HEK293 (cell line): ENCODE results near the gene TGFB1.

Experiments
- CTCF ChIA-PET: fragments of 350-600 bp; formaldehyde crosslinking; extraction: SDS; loops from one replicate; lab custom pipeline; 2021; ENCODE audit warnings: antibody characterized with exemption; lab: Yijun Ruan, JAX
- POLR2A ChIA-PET: fragments of 300-600 bp; formaldehyde crosslinking; extraction: SDS; loops from one replicate; lab custom pipeline; 2020; ENCODE audit warnings: antibody characterized with exemption, inconsistent platforms; lab: Yijun Ruan, JAX
- H3K27ac ChIP-seq: fragments of 200-500 bp; sonication (Bioruptor generic); 2 replicates; pipeline ENCODE4 v1.5.1; 2014; ENCODE audit warnings: low read depth, low read length, control low read depth, inconsistent platforms; ENCODE audit errors: extremely low read depth
- H3K36me3 ChIP-seq, 2 experiments: fragments of 200-500 bp in 1 of 2; sonication (Bioruptor generic) in 1 of 2; 1 replicate in 1 of 2; 2 replicates in 1 of 2; pipeline ENCODE4 v1.5.1; 2014 to 2017; ENCODE audit warnings: inconsistent platforms in 2 of 2, low read length in 2 of 2; ENCODE audit not compliant: control insufficient read depth in 2 of 2, insufficient read depth in 1 of 2
- H3K4me1 ChIP-seq: fragments of 200-500 bp; sonication (Bioruptor generic); 2 replicates; pipeline ENCODE4 v1.5.1; 2014; ENCODE audit warnings: mild to moderate bottlenecking, low read length, inconsistent platforms; ENCODE audit not compliant: control insufficient read depth, insufficient read depth
- H3K4me3 ChIP-seq: 2 replicates; pipeline ENCODE4 v1.5.1; 2011; ENCODE audit warnings: low read depth, mild to moderate bottlenecking, control low read depth, low read length, moderate library complexity
- H3K9me3 ChIP-seq: fragments of 200-500 bp; sonication (Bioruptor generic); 2 replicates; pipeline ENCODE4 v1.5.1; 2014; ENCODE audit warnings: low read depth, low read length, inconsistent platforms; ENCODE audit not compliant: control insufficient read depth, insufficient read depth
- GLI2 ChIP-seq: fragments of 450-650 bp; formaldehyde crosslinking; IDR thresholded peaks from 2 replicates; pipeline ENCODE4; 2017; ENCODE audit warnings: missing biosample characterization, missing genetic modification characterization, low read depth, borderline replicate concordance
- GLIS1 ChIP-seq: fragments of 450-650 bp; formaldehyde crosslinking; IDR thresholded peaks from 2 replicates; pipeline ENCODE4 v1.5.1; 2016; ENCODE audit warnings: missing biosample characterization, missing genetic modification characterization
- GLIS2 ChIP-seq: fragments of 450-650 bp; formaldehyde crosslinking; IDR thresholded peaks from 2 replicates; pipeline ENCODE4 v1.5.1; 2016; ENCODE audit warnings: missing biosample characterization, missing genetic modification characterization
- HOXA7 ChIP-seq: sonication (generic); formaldehyde crosslinking; IDR thresholded peaks from 2 replicates; pipeline ENCODE4 v1.8.1; 2022; ENCODE audit warnings: missing genetic modification reagents, borderline replicate concordance
- KLF10 ChIP-seq: fragments of 450-650 bp; IDR thresholded peaks from 2 replicates; pipeline ENCODE4 v1.5.1; 2018; ENCODE audit warnings: missing biosample characterization, mild to moderate bottlenecking, missing genetic modification characterization
- PRDM6 ChIP-seq: fragments of 450-650 bp; formaldehyde crosslinking; IDR thresholded peaks from 2 replicates; pipeline ENCODE4 v1.5.1; 2017; ENCODE audit warnings: missing biosample characterization, missing genetic modification characterization
- SCRT1 ChIP-seq: fragments of 450-650 bp; formaldehyde crosslinking; IDR thresholded peaks from 2 replicates; pipeline ENCODE4 v1.5.1; 2016; ENCODE audit warnings: missing biosample characterization, missing genetic modification characterization, borderline replicate concordance
- SETDB1 ChIP-seq: IDR thresholded peaks from one replicate; pipeline ENCODE4 v1.6.1; 2017; ENCODE audit warnings: mild to moderate bottlenecking, low read length, moderate library complexity, mixed read lengths; ENCODE audit not compliant: insufficient read length
- ZBTB8A ChIP-seq: fragments of 450-650 bp; formaldehyde crosslinking; IDR thresholded peaks from 2 replicates; pipeline ENCODE4 v1.5.1; 2016; ENCODE audit warnings: missing biosample characterization, missing genetic modification characterization
- ZEB2 ChIP-seq: fragments of 450-650 bp; formaldehyde crosslinking; IDR thresholded peaks from 2 replicates; pipeline ENCODE4 v1.5.1; 2016; ENCODE audit warnings: missing biosample characterization, missing genetic modification characterization
- ZNF10 ChIP-seq: fragments of 450-650 bp; formaldehyde crosslinking; IDR thresholded peaks from 2 replicates; pipeline ENCODE4 v1.5.1; 2017; ENCODE audit warnings: missing biosample characterization, missing genetic modification characterization
- ZNF148 ChIP-seq: fragments of 450-650 bp; formaldehyde crosslinking; IDR thresholded peaks from 2 replicates; pipeline ENCODE4 v1.5.0; 2017; ENCODE audit warnings: missing biosample characterization, missing genetic modification characterization, borderline replicate concordance
- ZNF19 ChIP-seq: fragments of 450-650 bp; formaldehyde crosslinking; IDR thresholded peaks from 2 replicates; pipeline ENCODE4; 2016; ENCODE audit warnings: missing biosample characterization, missing genetic modification characterization, low read depth
- ZNF2 ChIP-seq: fragments of 450-650 bp; formaldehyde crosslinking; IDR thresholded peaks from 2 replicates; pipeline ENCODE4 v1.5.1; 2016; ENCODE audit warnings: missing biosample characterization, missing genetic modification characterization
- ZNF239 ChIP-seq: fragments of 450-650 bp; formaldehyde crosslinking; IDR thresholded peaks from 2 replicates; pipeline ENCODE4 v1.5.1; 2016; ENCODE audit warnings: missing biosample characterization, missing genetic modification characterization
- ZNF521 ChIP-seq: fragments of 450-650 bp; formaldehyde crosslinking; IDR thresholded peaks from 2 replicates; pipeline ENCODE4 v1.5.1; 2017; ENCODE audit warnings: missing biosample characterization, mild to moderate bottlenecking, missing genetic modification characterization
- ZNF549 ChIP-seq: fragments of 450-650 bp; IDR thresholded peaks from 2 replicates; pipeline ENCODE4 v1.5.1; 2018; ENCODE audit warnings: missing biosample characterization, missing genetic modification characterization, mild to moderate bottlenecking, inconsistent platforms, moderate library complexity
- ZNF600 ChIP-seq: fragments of 450-650 bp; formaldehyde crosslinking; IDR thresholded peaks from 2 replicates; pipeline ENCODE4 v1.5.1; 2016; ENCODE audit warnings: missing biosample characterization, missing genetic modification characterization
- ZNF621 ChIP-seq: fragments of 450-650 bp; formaldehyde crosslinking; IDR thresholded peaks from 2 replicates; pipeline ENCODE4 v1.5.1; 2017; ENCODE audit warnings: missing biosample characterization, missing genetic modification characterization
- ZNF624 ChIP-seq: fragments of 450-650 bp; formaldehyde crosslinking; IDR thresholded peaks from 2 replicates; pipeline ENCODE4 v1.5.1; 2017; ENCODE audit warnings: missing biosample characterization, missing genetic modification characterization
- ZNF629 ChIP-seq: fragments of 450-650 bp; formaldehyde crosslinking; IDR thresholded peaks from 2 replicates; pipeline ENCODE4 v1.5.1; 2017; ENCODE audit warnings: missing biosample characterization, missing genetic modification characterization
- ZNF660 ChIP-seq: fragments of 450-650 bp; IDR thresholded peaks from 2 replicates; pipeline ENCODE4 v1.5.1; 2018; ENCODE audit warnings: missing biosample characterization, mild to moderate bottlenecking, missing genetic modification characterization
- ZNF747 ChIP-seq: fragments of 450-650 bp; formaldehyde crosslinking; IDR thresholded peaks from 2 replicates; pipeline ENCODE4 v1.5.1; 2016; ENCODE audit warnings: missing biosample characterization, missing genetic modification characterization
- TF ChIP-seq, protein P1 (sequence below): fragments of 450-650 bp; IDR thresholded peaks from 2 replicates; pipeline ENCODE4 v1.5.1; 2018; ENCODE audit warnings: missing biosample characterization, mild to moderate bottlenecking, missing genetic modification characterization
- TF ChIP-seq, protein P2 (sequence below): fragments of 450-650 bp; formaldehyde crosslinking; IDR thresholded peaks from 2 replicates; pipeline ENCODE4 v1.5.1; 2016; ENCODE audit warnings: missing biosample characterization, missing genetic modification characterization
- TF ChIP-seq, protein P3 (sequence below): fragments of 450-650 bp; formaldehyde crosslinking; IDR thresholded peaks from 2 replicates; pipeline ENCODE4 v1.5.1; 2016; ENCODE audit warnings: missing biosample characterization, missing genetic modification characterization

TGFB1 gene

GRCh38 chr19:41321600-41322270, 32.0 kb downstream of the TGFB1 start (continued):
- TF ChIP-seq, protein P1, sequence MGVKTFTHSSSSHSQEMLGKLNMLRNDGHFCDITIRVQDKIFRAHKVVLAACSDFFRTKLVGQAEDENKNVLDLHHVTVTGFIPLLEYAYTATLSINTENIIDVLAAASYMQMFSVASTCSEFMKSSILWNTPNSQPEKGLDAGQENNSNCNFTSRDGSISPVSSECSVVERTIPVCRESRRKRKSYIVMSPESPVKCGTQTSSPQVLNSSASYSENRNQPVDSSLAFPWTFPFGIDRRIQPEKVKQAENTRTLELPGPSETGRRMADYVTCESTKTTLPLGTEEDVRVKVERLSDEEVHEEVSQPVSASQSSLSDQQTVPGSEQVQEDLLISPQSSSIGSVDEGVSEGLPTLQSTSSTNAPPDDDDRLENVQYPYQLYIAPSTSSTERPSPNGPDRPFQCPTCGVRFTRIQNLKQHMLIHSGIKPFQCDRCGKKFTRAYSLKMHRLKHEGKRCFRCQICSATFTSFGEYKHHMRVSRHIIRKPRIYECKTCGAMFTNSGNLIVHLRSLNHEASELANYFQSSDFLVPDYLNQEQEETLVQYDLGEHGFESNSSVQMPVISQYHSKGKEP (tag by site-specific recombination): no peak
- no peak for TF ChIP-seq GLI2
- no peak for TF ChIP-seq ZNF521 (tag by site-specific recombination)
- TF ChIP-seq ZNF621: no peak
- no peak for TF ChIP-seq KLF10 (tag by site-specific recombination)
- TF ChIP-seq, protein P2, sequence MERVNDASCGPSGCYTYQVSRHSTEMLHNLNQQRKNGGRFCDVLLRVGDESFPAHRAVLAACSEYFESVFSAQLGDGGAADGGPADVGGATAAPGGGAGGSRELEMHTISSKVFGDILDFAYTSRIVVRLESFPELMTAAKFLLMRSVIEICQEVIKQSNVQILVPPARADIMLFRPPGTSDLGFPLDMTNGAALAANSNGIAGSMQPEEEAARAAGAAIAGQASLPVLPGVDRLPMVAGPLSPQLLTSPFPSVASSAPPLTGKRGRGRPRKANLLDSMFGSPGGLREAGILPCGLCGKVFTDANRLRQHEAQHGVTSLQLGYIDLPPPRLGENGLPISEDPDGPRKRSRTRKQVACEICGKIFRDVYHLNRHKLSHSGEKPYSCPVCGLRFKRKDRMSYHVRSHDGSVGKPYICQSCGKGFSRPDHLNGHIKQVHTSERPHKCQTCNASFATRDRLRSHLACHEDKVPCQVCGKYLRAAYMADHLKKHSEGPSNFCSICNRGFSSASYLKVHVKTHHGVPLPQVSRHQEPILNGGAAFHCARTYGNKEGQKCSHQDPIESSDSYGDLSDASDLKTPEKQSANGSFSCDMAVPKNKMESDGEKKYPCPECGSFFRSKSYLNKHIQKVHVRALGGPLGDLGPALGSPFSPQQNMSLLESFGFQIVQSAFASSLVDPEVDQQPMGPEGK (tag by site-specific recombination): 0 out of 2 replicates have a peak, but pooled peaks have one; percentile 36
- no peak for TF ChIP-seq ZNF19 (tag by site-specific recombination)
- TF ChIP-seq ZNF629 (tag by site-specific recombination): peak; percentile 92
- TF ChIP-seq, all 188 proteins: peak for 6

- Histone ChIP-seq H3K27ac (no peak overlapping the region), H3K9me3 (no peaks in the 10 kb centered on the region), H3K36me3 (peaks cover 34 to 59% of the 10 kb centered on the region in 2 experiments), H3K4me1 (peaks cover 22% of the 10 kb centered on the region), H3K4me3 (no peak overlapping the region)
- TF ChIP-seq GLIS1 (tag by site-specific recombination) (no peak), ZNF2 (tag by site-specific recombination) (no peak), ZNF10 (no peak), ZNF549 (tag by site-specific recombination) (no peak), ZNF747 (tag by site-specific recombination) (no peak), ZNF239 (no peak), ZEB2 (tag by site-specific recombination) (no peak), ZNF660 (tag by site-specific recombination) (no peak), GLIS2 (tag by site-specific recombination) (no peak), HOXA7 (no peak), ZNF600 (no peak), SCRT1 (tag by site-specific recombination) (no peak), ZNF148 (no peak), ZBTB8A (tag by site-specific recombination) (no peak), SETDB1 (no peak), ZNF624 (tag by site-specific recombination) (no peak), PRDM6 (tag by site-specific recombination) (no peak)
- TF ChIP-seq, protein P3, sequence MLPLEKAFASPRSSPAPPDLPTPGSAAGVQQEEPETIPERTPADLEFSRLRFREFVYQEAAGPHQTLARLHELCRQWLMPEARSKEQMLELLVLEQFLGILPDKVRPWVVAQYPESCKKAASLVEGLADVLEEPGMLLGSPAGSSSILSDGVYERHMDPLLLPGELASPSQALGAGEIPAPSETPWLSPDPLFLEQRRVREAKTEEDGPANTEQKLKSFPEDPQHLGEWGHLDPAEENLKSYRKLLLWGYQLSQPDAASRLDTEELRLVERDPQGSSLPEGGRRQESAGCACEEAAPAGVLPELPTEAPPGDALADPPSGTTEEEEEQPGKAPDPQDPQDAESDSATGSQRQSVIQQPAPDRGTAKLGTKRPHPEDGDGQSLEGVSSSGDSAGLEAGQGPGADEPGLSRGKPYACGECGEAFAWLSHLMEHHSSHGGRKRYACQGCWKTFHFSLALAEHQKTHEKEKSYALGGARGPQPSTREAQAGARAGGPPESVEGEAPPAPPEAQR (tag by site-specific recombination): no peak
- ChIA-PET POLR2A (interaction anchor here (2.9 kb wide), 1 partner anchor 31 kb away, joined by 22 read pairs; the partner anchor contains the start of gene TGFB1), CTCF (interaction anchor here (0.7 to 2.2 kb wide), 13 partner anchors 15 to 964 kb away, joined by 3 to 11 read pairs (median 4); partner anchors contain the start of gene TGFB1)
Observed at GRCh38 chr19:41321204-41321599, 32.5 kb downstream of the TGFB1 start.
